Measurements from ENCODE around the gene PTPRD.
A peak's percentile ranks its signal among the peaks of the same experiment; 100 is the strongest.
"Not testable (repeated sequence)": the region's sequence is repeated elsewhere in the genome, so short reads cannot be mapped to it uniquely, and the experiment has no call there.

The PTPRD gene

GRCh38 chr9:9996259-9996658, 616.5 kb downstream of the PTPRD start:
- DNase-seq (ENCODE audit: low read depth in 2 of 2, low spot score in 1 of 2): no peak

DNA sequence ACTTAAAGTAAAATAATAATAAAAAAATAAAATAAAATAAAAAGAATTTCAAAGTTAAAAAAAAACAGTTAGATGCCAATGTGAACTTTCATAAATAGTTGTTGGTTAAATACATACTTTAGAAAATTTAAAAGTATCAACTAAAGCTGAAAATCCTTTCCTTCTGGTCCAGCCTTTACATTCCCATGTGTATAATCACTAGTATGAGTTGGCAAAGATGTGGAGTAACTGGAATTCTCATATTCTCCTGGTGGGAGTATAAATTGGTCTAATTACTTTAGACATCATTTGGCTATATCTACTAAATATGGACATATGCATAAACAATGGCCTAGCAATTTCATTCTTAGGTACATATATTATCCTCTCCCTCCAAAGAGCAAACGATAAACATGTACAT, 619.9 kb downstream of the PTPRD start:
- DNase-seq (ENCODE audit: low read depth in 2 of 2, low spot score in 1 of 2): no peak

- DNase-seq (ENCODE audit: low read depth in 2 of 2, low spot score in 1 of 2): no peak
Measured at GRCh38 chr9:9973062-9973461, 639.7 kb downstream of the PTPRD start.

DNA sequence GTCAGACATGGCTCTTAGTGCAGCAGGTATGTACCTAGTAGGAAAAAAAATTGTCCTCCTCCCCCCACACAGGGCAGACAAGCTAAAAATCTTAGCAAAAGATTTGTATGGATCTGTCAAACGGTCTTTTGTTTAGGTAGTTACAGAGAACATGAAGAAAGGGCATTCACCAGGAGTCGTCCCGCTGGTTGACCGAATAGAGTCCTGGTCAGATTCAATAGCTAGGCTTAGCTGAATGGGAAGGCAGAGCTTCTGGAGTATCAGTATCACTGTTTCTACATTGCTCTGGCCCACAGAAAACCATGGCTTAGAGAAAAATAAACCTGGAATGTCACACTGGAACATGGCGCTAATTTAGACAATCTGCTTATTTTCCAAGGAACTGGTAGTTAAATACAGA, 642.3 kb downstream of the PTPRD start:
- DNase-seq (ENCODE audit: low read depth in 2 of 2, low spot score in 1 of 2): no peak

DNA sequence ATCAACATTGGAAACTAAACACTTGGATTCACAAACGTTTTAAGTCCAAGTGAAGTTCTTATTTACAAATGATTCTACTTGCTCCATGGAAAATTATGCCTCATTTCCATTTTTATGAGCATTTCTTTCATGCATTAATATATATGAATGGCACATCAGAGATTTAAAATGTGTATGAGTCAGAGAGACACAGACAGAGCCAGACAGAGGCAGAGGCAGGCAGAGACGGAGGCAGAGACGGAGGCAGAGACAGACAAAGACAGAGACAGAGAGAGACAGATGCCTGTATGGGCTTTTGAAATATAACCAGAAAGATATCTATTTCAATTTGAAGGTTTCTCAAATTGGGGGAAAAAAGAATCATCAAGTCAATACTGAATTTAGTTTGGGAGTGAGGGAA, 649.0 kb downstream of the PTPRD start:
- DNase-seq (ENCODE audit: low read depth in 2 of 2, low spot score in 1 of 2): no peak

- DNase-seq (ENCODE audit: low read depth in 2 of 2, low spot score in 1 of 2): no peak
Measured at GRCh38 chr9:9961934-9962333, 650.9 kb downstream of the PTPRD start.

- DNase-seq (ENCODE audit: low read depth in 2 of 2, low spot score in 1 of 2): no peak
Measured at GRCh38 chr9:9961487-9961886, 651.3 kb downstream of the PTPRD start.

DNA sequence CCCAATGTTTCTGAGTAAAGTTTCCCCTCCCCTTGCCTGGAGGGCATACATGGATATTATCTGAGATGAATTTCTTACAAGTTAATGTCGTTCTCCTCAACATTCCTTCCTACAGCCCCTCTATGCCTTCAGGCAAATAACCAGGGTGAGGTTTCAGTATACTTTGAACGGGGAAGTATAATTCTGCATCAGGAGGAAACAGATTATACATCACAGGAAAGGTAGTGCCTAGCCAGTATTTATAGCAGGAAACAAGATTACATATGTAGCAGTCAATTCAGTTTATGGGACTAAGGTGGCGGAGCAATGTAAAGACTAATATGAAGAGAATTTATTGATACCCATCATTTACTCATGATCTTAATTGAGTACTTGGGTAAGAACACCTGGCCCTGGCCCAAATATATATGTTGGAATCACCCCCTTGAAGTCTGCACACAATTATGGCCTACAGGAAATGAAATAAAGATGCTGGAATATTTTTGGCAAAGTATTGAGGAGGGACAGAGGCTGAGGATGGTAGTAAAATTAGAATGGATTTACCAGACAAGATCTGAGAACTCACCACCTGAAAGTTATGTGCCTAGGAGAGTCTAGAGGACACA, 661.1 kb downstream of the PTPRD start:
- no peak for DNase-seq (ENCODE audit: low read depth in 2 of 2, low spot score in 1 of 2)

DNA sequence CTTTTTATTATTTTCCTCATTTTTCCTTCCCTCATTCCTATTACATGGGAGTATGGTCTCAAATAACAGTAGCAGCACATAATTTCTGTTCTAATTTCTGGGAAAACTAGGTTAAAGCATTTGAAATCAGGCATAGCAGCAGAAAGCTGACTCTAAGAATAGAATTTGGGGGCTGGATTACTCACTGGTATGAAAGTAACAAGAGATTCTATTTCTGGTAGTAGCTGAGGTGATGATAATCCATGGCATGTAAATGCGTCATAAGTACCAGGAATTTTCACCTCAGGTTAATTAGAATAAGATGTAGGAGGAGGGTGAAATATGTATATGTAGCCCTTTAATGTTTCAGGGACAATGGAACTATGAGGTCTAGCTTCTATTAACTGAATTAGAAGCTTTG, 662.0 kb downstream of the PTPRD start:
- DNase-seq (ENCODE audit: low read depth in 2 of 2, low spot score in 1 of 2): no peak

GRCh38 chr9:9949978-9950377, 662.8 kb downstream of the PTPRD start:
- DNase-seq (ENCODE audit: low read depth in 2 of 2, low spot score in 1 of 2): no peak

GRCh38 chr9:9949368-9949767, 663.4 kb downstream of the PTPRD start:
- DNase-seq (ENCODE audit: low read depth in 2 of 2, low spot score in 1 of 2): no peak

DNA sequence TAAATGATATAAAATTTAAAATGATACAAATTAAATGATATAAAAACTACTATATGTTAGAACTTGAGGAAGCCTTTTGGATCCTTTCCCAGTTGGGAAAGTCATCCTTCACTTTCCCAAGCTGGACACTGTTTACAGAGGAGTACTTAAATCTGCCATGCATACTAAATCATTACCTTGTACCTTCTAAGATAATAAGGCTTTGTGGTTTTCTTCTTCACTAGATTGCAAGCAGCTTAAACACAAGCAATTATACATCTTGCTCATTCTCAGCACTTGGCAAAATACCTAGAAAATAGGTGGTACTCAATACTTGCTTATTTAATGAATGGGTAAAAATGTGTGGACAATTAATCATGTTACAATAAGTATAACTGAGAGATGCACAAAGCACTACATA, 666.8 kb downstream of the PTPRD start:
- no peak for DNase-seq (ENCODE audit: low read depth in 2 of 2, low spot score in 1 of 2)

DNA sequence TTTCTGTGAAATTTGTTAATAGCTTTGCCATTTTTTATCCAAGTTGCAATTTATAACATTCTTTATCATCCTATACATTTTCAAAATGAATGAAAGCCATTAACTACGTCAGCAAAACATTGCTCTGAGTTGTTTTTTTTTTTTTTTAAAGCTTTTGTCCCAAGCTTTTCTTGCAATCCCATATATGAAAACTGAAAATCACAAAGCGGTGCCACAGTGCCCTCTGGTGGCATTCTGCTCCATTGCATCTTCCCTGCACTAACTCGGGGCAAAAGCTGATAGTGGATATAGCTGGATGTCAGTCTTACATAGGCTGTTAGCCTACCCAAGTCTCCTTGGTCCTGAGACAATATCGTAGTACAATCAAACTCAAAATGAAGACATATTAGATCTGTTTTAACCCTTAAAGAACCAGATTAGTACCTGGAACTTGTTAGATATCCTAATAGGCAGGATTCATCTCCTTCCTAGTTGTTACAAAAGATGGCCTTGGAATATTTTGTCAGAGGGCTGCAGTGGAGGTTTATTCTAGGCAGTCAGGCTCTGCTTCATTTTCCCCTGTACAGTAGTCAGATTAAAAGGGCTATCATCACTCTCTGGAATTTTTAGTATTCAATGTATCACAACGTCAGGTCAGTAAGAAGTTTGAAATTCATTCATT, 669.9 kb downstream of the PTPRD start:
- DNase-seq (ENCODE audit: low read depth in 2 of 2, low spot score in 1 of 2): peak in 1 of 2 donors; percentile 8

DNA sequence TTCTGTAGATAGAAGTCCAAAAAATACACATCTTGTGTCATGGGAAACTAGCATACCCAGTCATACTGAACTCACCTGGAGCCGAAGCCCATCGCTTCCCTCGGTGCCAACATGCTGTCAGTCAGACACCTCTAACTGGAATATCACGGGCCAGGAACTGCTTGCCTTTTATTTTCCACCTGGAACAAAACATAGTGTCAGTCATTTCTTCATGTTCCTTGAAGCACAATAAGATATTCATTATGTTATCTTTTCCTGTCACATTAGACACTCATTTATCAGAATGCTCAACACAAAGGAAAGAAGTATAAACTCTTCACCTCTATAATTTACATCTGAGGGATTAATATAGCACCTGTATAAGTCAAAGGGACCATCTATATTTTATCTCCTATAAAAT, 674.4 kb downstream of the PTPRD start:
- no peak for DNase-seq (ENCODE audit: low read depth in 2 of 2, low spot score in 1 of 2)

GRCh38 chr9:9931464-9931863, 681.3 kb downstream of the PTPRD start:
- not testable (repeated sequence) for DNase-seq (ENCODE audit: low read depth in 2 of 2, low spot score in 1 of 2)

DNA sequence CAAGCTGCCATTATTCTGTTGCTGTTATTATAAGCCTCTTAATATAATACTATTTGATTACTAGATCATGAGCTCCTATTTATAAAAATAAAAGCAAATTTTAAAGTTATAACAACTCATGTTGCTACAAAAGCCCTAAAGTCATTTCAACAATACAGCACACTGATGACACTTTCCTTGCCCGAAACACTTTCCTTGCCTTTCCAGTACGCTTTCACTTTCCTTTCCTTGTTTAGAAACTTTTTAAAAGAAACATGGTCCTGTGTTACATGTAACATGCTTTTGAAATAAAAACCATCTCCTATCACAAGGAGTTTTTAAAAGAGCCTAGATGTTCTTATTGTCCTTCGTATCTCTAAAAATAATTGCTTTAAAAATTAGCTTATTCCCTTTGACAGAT, 688.4 kb downstream of the PTPRD start:
- no peak for DNase-seq (ENCODE audit: low read depth in 2 of 2, low spot score in 1 of 2)

DNA sequence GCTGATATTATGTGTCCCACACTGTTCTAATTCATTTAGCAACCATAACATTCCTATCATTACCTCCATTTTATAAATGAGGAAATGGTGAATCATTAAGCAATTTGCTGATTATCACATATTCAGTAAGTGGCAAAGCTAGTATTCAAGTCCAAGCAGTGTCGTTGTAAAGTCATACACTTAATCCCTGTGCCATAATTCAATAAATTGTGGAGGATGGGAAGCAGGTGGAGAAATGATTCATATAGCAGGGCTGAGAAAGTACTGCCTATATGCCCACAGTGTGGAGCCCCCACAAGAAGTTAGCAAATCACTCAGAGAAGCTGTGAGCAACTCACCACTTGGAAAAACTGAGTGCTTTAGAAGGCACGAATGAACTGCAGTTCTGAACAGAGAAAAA, 691.0 kb downstream of the PTPRD start:
- DNase-seq (ENCODE audit: low read depth in 2 of 2, low spot score in 1 of 2): no peak

DNA sequence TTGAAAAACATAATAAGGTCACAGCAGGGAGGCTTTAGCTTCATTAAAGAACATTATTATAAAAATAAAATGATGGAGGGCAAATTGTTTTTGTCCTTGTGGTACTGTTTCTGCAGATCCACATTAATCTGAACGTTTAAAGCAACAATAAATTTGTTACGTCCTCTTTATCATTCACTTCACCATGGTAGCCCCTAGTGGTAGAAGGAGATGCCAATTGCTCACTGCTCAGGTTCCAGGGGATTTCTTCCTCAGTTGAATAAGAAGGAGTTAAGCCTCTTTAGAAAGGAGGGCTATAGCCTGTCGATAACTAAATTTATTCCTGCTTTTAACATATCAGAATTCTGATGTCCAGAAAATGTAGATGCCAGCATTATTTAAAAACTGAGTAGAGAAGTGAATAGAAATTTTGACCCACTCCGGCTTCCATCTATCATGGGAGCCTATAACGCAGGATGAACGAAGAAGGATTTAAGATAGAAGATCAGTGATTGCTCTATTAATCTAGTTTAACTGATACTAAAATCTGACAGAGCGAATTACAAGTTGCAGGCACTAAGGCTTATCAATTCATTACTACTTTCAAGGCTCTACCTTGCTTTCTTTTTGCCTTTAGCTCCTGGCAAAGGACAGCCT, 692.3 kb downstream of the PTPRD start:
- DNase-seq (ENCODE audit: low read depth in 2 of 2, low spot score in 1 of 2): no peak

DNA sequence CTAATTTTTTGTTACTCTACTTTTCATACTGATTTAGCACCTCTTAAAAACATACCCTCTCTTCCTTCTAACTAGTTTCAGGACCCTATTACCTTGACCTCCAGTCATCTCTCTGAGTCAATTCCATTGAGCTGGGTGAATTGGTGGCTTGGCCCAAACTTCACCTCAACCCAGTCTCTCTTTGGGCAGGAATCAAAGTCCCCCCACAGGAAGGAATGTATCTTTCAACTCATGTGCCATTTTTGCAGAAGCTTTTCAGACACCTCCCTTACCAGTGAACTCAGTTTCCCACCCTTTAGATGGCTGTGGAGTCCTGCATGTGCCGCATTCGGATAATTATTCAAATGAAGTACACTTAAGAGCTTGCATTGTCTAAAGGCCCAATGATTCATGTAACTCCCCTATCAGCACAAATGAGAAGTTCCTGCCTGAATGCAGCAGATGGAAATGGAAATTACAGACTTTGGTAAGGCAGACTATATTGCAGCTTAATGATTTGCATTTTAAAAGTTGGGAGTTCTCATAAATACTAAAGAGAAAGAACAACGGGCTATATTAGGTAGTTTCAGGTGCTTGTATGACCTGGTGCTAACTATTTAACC, 693.5 kb downstream of the PTPRD start:
- DNase-seq (ENCODE audit: low read depth in 2 of 2, low spot score in 1 of 2): no peak

DNA sequence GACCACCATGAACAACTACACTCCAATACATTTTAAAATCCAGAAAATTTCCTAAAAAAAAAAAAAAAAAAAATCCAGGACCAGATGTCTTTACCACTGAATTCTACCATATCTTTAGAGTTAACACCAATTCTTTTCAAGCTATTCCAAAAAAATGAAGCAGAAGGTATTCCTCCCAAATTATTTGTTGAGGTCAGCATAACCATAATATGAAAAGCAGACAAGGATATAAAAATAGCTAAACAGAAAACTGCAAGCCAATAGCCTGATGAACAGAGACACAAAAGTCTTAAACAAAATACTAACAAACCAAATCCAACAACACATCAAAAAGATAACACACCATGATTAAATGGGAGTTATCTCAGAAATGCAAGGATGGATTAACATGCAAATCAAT, 695.4 kb downstream of the PTPRD start:
- DNase-seq (ENCODE audit: low read depth in 2 of 2, low spot score in 1 of 2): no peak

DNA sequence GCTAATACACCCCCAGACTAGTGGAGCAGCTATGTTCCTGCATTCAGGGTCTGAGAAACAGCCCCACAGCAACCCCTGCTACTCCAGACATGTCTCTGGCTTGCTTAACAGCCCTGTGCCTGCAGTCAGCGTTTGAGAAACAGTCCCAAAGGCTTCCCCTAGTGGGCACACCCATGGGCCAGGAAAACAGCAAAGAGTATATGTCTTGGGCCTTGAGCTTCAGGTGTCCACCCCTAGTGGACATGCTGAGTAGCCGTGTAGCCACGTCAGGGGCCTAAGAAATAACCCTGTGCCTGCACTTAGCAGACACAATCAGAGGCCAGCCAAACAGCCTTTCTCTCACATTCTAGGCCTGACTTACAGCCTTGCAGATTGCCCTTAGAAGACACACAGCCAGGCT, 698.6 kb downstream of the PTPRD start:
- no peak for DNase-seq (ENCODE audit: low read depth in 2 of 2, low spot score in 1 of 2)

GRCh38 chr9:9913276-9913832, 699.4 kb downstream of the PTPRD start:
- DNase-seq (ENCODE audit: low read depth in 2 of 2, low spot score in 1 of 2): no peak

Measured in stimulated activated CD8-positive, alpha-beta memory T cell treated with anti-CD3 and anti-CD28 coated beads, Interleukin-4, amount 100 ng/mL, for 1 hour (primary cell).